HPDE6-E6E7 (cell line): ENCODE results near the gene OGN.

Experiments used
- DNase-seq: peaks from one replicate; pipeline ENCODE4 v3.0.0; 2011; ENCODE audit warnings: missing footprints; ENCODE audit errors: extremely low spot score

Gene OGN

GRCh38 chr9:92405818-92406217 is 1.4 kb upstream of the OGN start:
- DNase-seq = no peak

GRCh38 chr9:92402826-92403745 is 1.3 kb downstream of the OGN start:
- no peak for DNase-seq

GRCh38 chr9:92402360-92402759 is 2.0 kb downstream of the OGN start:
- no peak for DNase-seq

- no peak for DNase-seq
Measured at GRCh38 chr9:92397853-92398252, 6.5 kb downstream of the OGN start.

- DNase-seq = no peak
Measured at GRCh38 chr9:92395617-92396016, 8.8 kb downstream of the OGN start.

GRCh38 chr9:92393686-92394085 is 10.7 kb downstream of the OGN start:
- no peak for DNase-seq

GRCh38 chr9:92392690-92393089 is 11.7 kb downstream of the OGN start:
- no peak for DNase-seq

GRCh38 chr9:92385953-92386352 is 18.4 kb downstream of the OGN start:
- DNase-seq = peak; percentile 41

GRCh38 chr9:92385477-92385876 is 18.9 kb downstream of the OGN start:
- DNase-seq = no peak

GRCh38 chr9:92385001-92385400 is 19.4 kb downstream of the OGN start:
- no peak for DNase-seq

- no peak for DNase-seq
Measured at GRCh38 chr9:92384375-92384774, 20.0 kb downstream of the OGN start.

GRCh38 chr9:92381775-92382174 is 22.6 kb downstream of the OGN start:
- no peak for DNase-seq

- DNase-seq = no peak
Measured at GRCh38 chr9:92380603-92381002, 23.8 kb downstream of the OGN start.

- no peak for DNase-seq
Measured at GRCh38 chr9:92378865-92379560, 25.4 kb downstream of the OGN start.

GRCh38 chr9:92377876-92378275 is 26.5 kb downstream of the OGN start:
- DNase-seq = no peak

- DNase-seq = no peak
Measured at GRCh38 chr9:92373167-92373566, 31.2 kb downstream of the OGN start.

- no peak for DNase-seq
Measured at GRCh38 chr9:92369075-92369474, 35.3 kb downstream of the OGN start.

- DNase-seq = no peak
Measured at GRCh38 chr9:92360083-92360482, 44.3 kb downstream of the OGN start.

GRCh38 chr9:92359394-92359995 is 44.9 kb downstream of the OGN start:
- no peak for DNase-seq

- DNase-seq = no peak
Measured at GRCh38 chr9:92353051-92353450, 51.3 kb downstream of the OGN start.

GRCh38 chr9:92350740-92351133 is 53.6 kb downstream of the OGN start:
- DNase-seq = no peak
